ENCODE data around the gene NPAS4. TPM values are rescaled to one million over a fixed set of nuclear protein-coding genes. Genes with fewer than 3 reads are reported as not detected.
A peak's percentile ranks its signal among the peaks of the same experiment; 100 is the strongest.

The NPAS4 gene
- total and polyA plus RNA-seq, 2 of the 4 experiments (the other 2 are of a cell fraction) = under 0.01 to 0.77 TPM

DNA sequence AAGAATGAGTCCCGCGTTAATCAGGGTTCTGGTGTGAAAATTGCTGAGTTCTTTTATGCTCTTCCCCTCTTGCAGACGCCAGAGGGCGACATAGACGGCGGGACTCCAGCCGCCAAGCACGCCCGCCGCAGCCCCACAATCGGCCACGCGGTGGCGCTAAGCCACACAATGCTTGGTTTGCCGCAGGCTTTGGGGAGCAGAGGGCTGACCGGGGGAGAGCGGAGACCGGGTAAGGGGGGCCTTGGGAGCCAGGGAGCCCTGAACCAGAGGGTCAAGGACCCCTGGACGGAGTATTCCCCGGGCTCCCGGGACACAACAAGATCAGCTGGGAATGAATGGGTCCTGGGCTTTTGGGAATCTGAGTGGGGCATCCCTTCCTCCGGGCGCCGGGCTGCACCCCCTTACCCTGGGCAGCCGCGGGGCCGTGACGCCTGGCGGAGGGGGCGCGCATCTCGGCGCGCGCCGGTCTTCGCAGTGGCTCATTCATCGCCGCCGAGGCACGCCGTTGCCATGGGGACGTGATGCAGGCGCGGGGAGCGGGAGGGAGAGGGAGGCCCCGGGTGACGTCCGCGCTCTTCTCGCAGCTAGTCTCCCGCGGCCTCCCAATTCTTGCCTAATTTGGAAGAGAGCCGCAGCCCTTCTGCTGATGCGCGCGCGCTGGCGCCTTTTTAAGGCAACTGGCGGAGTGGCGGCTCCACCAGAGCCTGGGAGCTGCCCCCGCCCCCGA is 12.2 kb upstream of the NPAS4 start:
- Histone ChIP-seq H3K14ac (replicated peaks; ENCODE audit: low read depth, low read length) (no peak overlapping the region), H2AK9ac (replicated peaks; ENCODE audit: low read depth, low read length, poor library complexity) (no peak overlapping the region), H3K27ac (ENCODE audit: insufficient read depth, low read length) (peak overlapping the region; percentile 6; the same call in 1 of the 2 replicates), H3K27me3 (ENCODE audit: control insufficient read depth, insufficient read depth, low read length) (peaks cover 13% of the 10 kb centered on the region), H3K4me2 (ENCODE audit: low read depth, low read length) (peak overlapping the region; percentile 64), H3K18ac (ENCODE audit: low read depth, low read length) (no peak overlapping the region), H3K9ac (ENCODE audit: low read depth, low read length) (no peak overlapping the region), H3K9me3 (ENCODE audit: control insufficient read depth, insufficient read depth, low read length) (no peaks in the 10 kb centered on the region), H3K4ac (ENCODE audit: low read depth, low read length) (no peak overlapping the region), H3K36me3 (ENCODE audit: control insufficient read depth, insufficient read depth, low read length) (no peaks in the 10 kb centered on the region), H4K8ac (ENCODE audit: low read depth in 2 of 2, low read length in 2 of 2) (peak overlapping the region in 1 of 2 experiments; percentile 86; a peak in 1 of 4 replicates), H4K5ac (ENCODE audit: low read depth, low read length) (no peak overlapping the region), H2BK120ac (ENCODE audit: low read depth, low read length) (no peak overlapping the region), H3K23ac (ENCODE audit: low read depth, low read length) (peak overlapping the region; percentile 90; the same call in 1 of the 2 replicates), H2AFZ (replicated peaks; ENCODE audit: low read length, poor library complexity) (peak overlapping the region; percentile 89), H3K4me1 (ENCODE audit: control insufficient read depth, insufficient read depth, low read length) (peaks cover 3% of the 10 kb centered on the region), H3K79me1 (ENCODE audit: low read depth in 1 of 2, low read length in 2 of 2) (peaks cover 7 to 24% of the 10 kb centered on the region in 2 experiments; a peak in 3 of 4 replicates), H3K56ac (ENCODE audit: extremely low read depth, insufficient read depth, low read length) (no peak overlapping the region), H3K9me1 (ENCODE audit: insufficient read depth, low read length) (peaks cover 8% of the 10 kb centered on the region; the same call in 1 of the 2 replicates), H2BK15ac (ENCODE audit: low read depth, low read length) (no peak overlapping the region), H4K20me1 (ENCODE audit: insufficient read depth, low read length) (no peaks in the 10 kb centered on the region), H3K4me3 (ENCODE audit: insufficient read depth, low read depth, low read length) (peak overlapping the region; percentile 26), H2BK20ac (ENCODE audit: low read depth, low read length) (no peak overlapping the region), H2AK5ac (ENCODE audit: low read depth, low read length) (no peak overlapping the region), H2BK5ac (ENCODE audit: low read depth, low read length, poor library complexity, severe bottlenecking) (no peak overlapping the region), H4K91ac (ENCODE audit: insufficient read depth, low read depth, low read length) (no peak overlapping the region)
- 0% methylated on average over 8 of the region's 63 CpGs; no CpG with 5 or more reads in 1 of the 2 experiments for WGBS, 2 experiments (ENCODE audit: extremely low coverage in 2 of 2, insufficient read length in 1 of 2)
- dilution Hi-C loops (cut with HindIII; ENCODE audit: low sequenced_read_pairs, unreplicated experiment) (no loop called here), in situ Hi-C loops (cut with MboI; ENCODE audit: low sequenced_read_pairs) (loop anchor here (10.0 kb wide), 1 partner anchor 276 kb away; no protein-coding TSS in a partner anchor), intact Hi-C loops (cut with micrococcal nuclease) (loop anchor here (1.0 to 2.0 kb wide), 7 partner anchors 22 to 426 kb away; partner anchors contain the start of genes BBS1, DPP3 and MRPL11)
- peak; percentile 93 for DNase-seq
- ATAC-seq (ENCODE audit: low read depth) = peak; percentile 96
- CTCF ChIA-PET = interaction anchor here (0.6 to 1.8 kb wide), 7 partner anchors 9 to 31 kb away, joined by 3 to 8 read pairs (median 7); partner anchors contain the start of genes MRPL11 and NPAS4
- POLR2A ChIA-PET (ENCODE audit: unreplicated experiment) = interaction anchor here (0.6 kb wide), 1 partner anchor 10 kb away, joined by 3 read pairs; no protein-coding TSS in a partner anchor
- no TSS peak for BruUV-seq (replicated peaks)
- peak; percentile 98 for TF ChIP-seq MAZ (IDR thresholded peaks at IDR 0.05; ENCODE audit: borderline replicate concordance, low read depth, low read length)
- peak; percentile 97 for TF ChIP-seq MXI1 (IDR thresholded peaks at IDR 0.05; ENCODE audit: borderline replicate concordance, low read depth, low read length)
- TF ChIP-seq CHD1 (IDR thresholded peaks at IDR 0.05; ENCODE audit: low read depth, low read length) = peak; percentile 74; the same call in 1 of the 2 replicates
- TF ChIP-seq RAD21 (IDR thresholded peaks at IDR 0.05; ENCODE audit: low read length) = peak; percentile 100
- TF ChIP-seq, protein P1, sequence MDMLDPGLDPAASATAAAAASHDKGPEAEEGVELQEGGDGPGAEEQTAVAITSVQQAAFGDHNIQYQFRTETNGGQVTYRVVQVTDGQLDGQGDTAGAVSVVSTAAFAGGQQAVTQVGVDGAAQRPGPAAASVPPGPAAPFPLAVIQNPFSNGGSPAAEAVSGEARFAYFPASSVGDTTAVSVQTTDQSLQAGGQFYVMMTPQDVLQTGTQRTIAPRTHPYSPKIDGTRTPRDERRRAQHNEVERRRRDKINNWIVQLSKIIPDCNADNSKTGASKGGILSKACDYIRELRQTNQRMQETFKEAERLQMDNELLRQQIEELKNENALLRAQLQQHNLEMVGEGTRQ (IDR thresholded peaks at IDR 0.05; ENCODE audit: low read depth, low read length) = no peak
- no peak for TF ChIP-seq NFE2L2 (IDR thresholded peaks at IDR 0.05; ENCODE audit: low read depth, low read length)
- peak; percentile 57 for TF ChIP-seq POLR2A (IDR thresholded peaks at IDR 0.05; ENCODE audit: low read depth, low read length)
- TF ChIP-seq RCOR1 (IDR thresholded peaks at IDR 0.05; ENCODE audit: insufficient replicate concordance, low read length) = no peak
- TF ChIP-seq, protein P2, sequence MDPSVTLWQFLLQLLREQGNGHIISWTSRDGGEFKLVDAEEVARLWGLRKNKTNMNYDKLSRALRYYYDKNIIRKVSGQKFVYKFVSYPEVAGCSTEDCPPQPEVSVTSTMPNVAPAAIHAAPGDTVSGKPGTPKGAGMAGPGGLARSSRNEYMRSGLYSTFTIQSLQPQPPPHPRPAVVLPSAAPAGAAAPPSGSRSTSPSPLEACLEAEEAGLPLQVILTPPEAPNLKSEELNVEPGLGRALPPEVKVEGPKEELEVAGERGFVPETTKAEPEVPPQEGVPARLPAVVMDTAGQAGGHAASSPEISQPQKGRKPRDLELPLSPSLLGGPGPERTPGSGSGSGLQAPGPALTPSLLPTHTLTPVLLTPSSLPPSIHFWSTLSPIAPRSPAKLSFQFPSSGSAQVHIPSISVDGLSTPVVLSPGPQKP (IDR thresholded peaks at IDR 0.05; ENCODE audit: borderline replicate concordance, low read depth, low read length) = no peak
- peak; percentile 88 for TF ChIP-seq CEBPB (IDR thresholded peaks at IDR 0.05; ENCODE audit: low read depth, low read length)
- TF ChIP-seq FOS (IDR thresholded peaks at IDR 0.05; ENCODE audit: low read depth, low read length) = no peak
- TF ChIP-seq, protein P3, sequence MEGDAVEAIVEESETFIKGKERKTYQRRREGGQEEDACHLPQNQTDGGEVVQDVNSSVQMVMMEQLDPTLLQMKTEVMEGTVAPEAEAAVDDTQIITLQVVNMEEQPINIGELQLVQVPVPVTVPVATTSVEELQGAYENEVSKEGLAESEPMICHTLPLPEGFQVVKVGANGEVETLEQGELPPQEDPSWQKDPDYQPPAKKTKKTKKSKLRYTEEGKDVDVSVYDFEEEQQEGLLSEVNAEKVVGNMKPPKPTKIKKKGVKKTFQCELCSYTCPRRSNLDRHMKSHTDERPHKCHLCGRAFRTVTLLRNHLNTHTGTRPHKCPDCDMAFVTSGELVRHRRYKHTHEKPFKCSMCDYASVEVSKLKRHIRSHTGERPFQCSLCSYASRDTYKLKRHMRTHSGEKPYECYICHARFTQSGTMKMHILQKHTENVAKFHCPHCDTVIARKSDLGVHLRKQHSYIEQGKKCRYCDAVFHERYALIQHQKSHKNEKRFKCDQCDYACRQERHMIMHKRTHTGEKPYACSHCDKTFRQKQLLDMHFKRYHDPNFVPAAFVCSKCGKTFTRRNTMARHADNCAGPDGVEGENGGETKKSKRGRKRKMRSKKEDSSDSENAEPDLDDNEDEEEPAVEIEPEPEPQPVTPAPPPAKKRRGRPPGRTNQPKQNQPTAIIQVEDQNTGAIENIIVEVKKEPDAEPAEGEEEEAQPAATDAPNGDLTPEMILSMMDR (conservative IDR thresholded peaks at IDR 0.05; ENCODE audit: low read depth, low read length) = peak; percentile 100
- peak; percentile 100 for TF ChIP-seq SMC3 (IDR thresholded peaks at IDR 0.05; ENCODE audit: low read depth, low read length)
